ENCODE data around the gene PRLHR.
A peak's percentile ranks its signal among the peaks of the same experiment; 100 is the strongest.

PRLHR gene

GRCh38 chr10:118607768-118608354, 12.4 kb upstream of the PRLHR start:
- no peak for TF ChIP-seq CTCF (IDR thresholded peaks at IDR 0.05; ENCODE audit: control extremely low read depth, extremely low read depth, low read depth, missing control alignments)
- DNase-seq (ENCODE audit: extremely low spot score) = no peak
- CTCF ChIA-PET = interaction anchor here (1.6 kb wide), 1 partner anchor 8 kb away, joined by 3 read pairs; no protein-coding TSS in a partner anchor
- POLR2A ChIA-PET = no interaction called here

GRCh38 chr10:118605694-118606093, 10.2 kb upstream of the PRLHR start:
- POLR2A ChIA-PET = no interaction called here
- no peak for TF ChIP-seq CTCF (IDR thresholded peaks at IDR 0.05; ENCODE audit: control extremely low read depth, extremely low read depth, low read depth, missing control alignments)
- CTCF ChIA-PET = interaction anchor here (1.0 to 1.3 kb wide), 5 partner anchors 9 to 47 kb away, joined by 3 to 5 read pairs (median 4); no protein-coding TSS in a partner anchor
- no peak for DNase-seq (ENCODE audit: extremely low spot score)

GRCh38 chr10:118596426-118597124, 1.1 kb upstream of the PRLHR start:
- DNase-seq (ENCODE audit: extremely low spot score) = no peak
- ChIA-PET POLR2A (no interaction called here), CTCF (interaction anchor here (1.2 to 1.8 kb wide), 5 partner anchors 9 to 169 kb away, joined by 3 to 5 read pairs (median 5); no protein-coding TSS in a partner anchor)
- TF ChIP-seq CTCF (IDR thresholded peaks at IDR 0.05; ENCODE audit: control extremely low read depth, extremely low read depth, low read depth, missing control alignments) = no peak

- ChIA-PET CTCF (interaction anchor here (1.1 to 1.3 kb wide), 2 partner anchors 9 to 19 kb away, joined by 3 read pairs; no protein-coding TSS in a partner anchor), POLR2A (no interaction called here)
- no peak for TF ChIP-seq CTCF (IDR thresholded peaks at IDR 0.05; ENCODE audit: control extremely low read depth, extremely low read depth, low read depth, missing control alignments)
- no peak for DNase-seq (ENCODE audit: extremely low spot score)
Observed at GRCh38 chr10:118595064-118595420, 406 bp downstream of the PRLHR start.

- POLR2A ChIA-PET = no interaction called here
- CTCF ChIA-PET = interaction anchor here (1.1 to 1.3 kb wide), 2 partner anchors 10 to 19 kb away, joined by 3 read pairs; no protein-coding TSS in a partner anchor
- TF ChIP-seq CTCF (IDR thresholded peaks at IDR 0.05; ENCODE audit: control extremely low read depth, extremely low read depth, low read depth, missing control alignments) = peak; percentile 15
- DNase-seq (ENCODE audit: extremely low spot score) = peak; percentile 39
Observed at GRCh38 chr10:118594392-118595063, 920 bp downstream of the PRLHR start.

GRCh38 chr10:118592675-118593330, 2.6 kb downstream of the PRLHR start:
- DNase-seq (ENCODE audit: extremely low spot score) = no peak
- no peak for TF ChIP-seq CTCF (IDR thresholded peaks at IDR 0.05; ENCODE audit: control extremely low read depth, extremely low read depth, low read depth, missing control alignments)
- CTCF ChIA-PET = interaction anchor here (0.9 to 1.8 kb wide), 5 partner anchors 9 to 126 kb away, joined by 3 to 10 read pairs (median 4); no protein-coding TSS in a partner anchor
- POLR2A ChIA-PET = no interaction called here

All from GM10248 (cell line).